Inflammatory macrophage treated with lipopolysaccharide for 1 hour (primary cell): ENCODE results near the gene TRIM72.
"Not testable (repeated sequence)": the region's sequence is repeated elsewhere in the genome, so short reads cannot be mapped to it uniquely, and the experiment has no call there.

Source experiments
- DNase-seq, 2 donors: peaks; one replicate each; pipeline ENCODE4 v3.0.0-alpha.2; 2020 to 2022

The TRIM72 gene

GRCh38 chr16:31216422-31217135 is 2.7 kb downstream of the TRIM72 start, which contains the start of gene PYDC1:
Gene PYDC1, minus strand, starts transcription at chr16:31217135. Its CDS starts 107 bp downstream, at chr16:31217028.
- no peak for DNase-seq

- DNase-seq: no peak
These were observed 3.2 kb downstream of the TRIM72 start for GRCh38 chr16:31217136-31217530.

GRCh38 chr16:31219154-31219741 is 5.3 kb downstream of the TRIM72 start:
- no peak for DNase-seq

GRCh38 chr16:31221357-31222160 is 7.6 kb downstream of the TRIM72 start:
- DNase-seq: no peak

GRCh38 chr16:31223044-31223443 is 9.1 kb downstream of the TRIM72 start:
- no peak for DNase-seq

- DNase-seq: no peak
These were observed 10.4 kb downstream of the TRIM72 start for GRCh38 chr16:31224092-31224955.

- DNase-seq: no peak
These were observed 11.3 kb downstream of the TRIM72 start for GRCh38 chr16:31225193-31225592.

GRCh38 chr16:31228206-31228605 is 14.3 kb downstream of the TRIM72 start:
- no peak for DNase-seq

- DNase-seq: no peak
These were observed 15.6 kb downstream of the TRIM72 start for GRCh38 chr16:31229501-31229900.

GRCh38 chr16:31238041-31238440 is 24.1 kb downstream of the TRIM72 start:
- DNase-seq: no peak

GRCh38 chr16:31242206-31242605 is 28.3 kb downstream of the TRIM72 start:
- DNase-seq: peak; percentile 63 to 68

GRCh38 chr16:31243734-31244670 is 30.1 kb downstream of the TRIM72 start:
- DNase-seq: peak; percentile 73 to 84

- not testable (repeated sequence) for DNase-seq
These were observed 31.7 kb downstream of the TRIM72 start for GRCh38 chr16:31245598-31245997.

- no peak for DNase-seq
These were observed 32.4 kb downstream of the TRIM72 start for GRCh38 chr16:31246296-31246695.

- DNase-seq: no peak
These were observed 34.4 kb downstream of the TRIM72 start for GRCh38 chr16:31248344-31248743.

GRCh38 chr16:31250782-31251384 is 37.0 kb downstream of the TRIM72 start:
- no peak for DNase-seq

- no peak for DNase-seq
These were observed 37.5 kb downstream of the TRIM72 start for GRCh38 chr16:31251435-31251834.

GRCh38 chr16:31253642-31254045 is 39.7 kb downstream of the TRIM72 start:
- peak; percentile 86 to 91 for DNase-seq

- DNase-seq: no peak
These were observed 42.5 kb downstream of the TRIM72 start for GRCh38 chr16:31256466-31256865.

GRCh38 chr16:31258366-31258765 is 44.4 kb downstream of the TRIM72 start:
- DNase-seq: no peak
